AG10803 (cell line): ENCODE measurements around the gene CMIP.

Source experiments
- DNase-seq: peaks from one replicate; pipeline ENCODE4 v3.0.0; 2010; ENCODE audit warnings: low read depth
- H3K4me3 ChIP-seq: 2 replicates; pipeline ENCODE4 v1.5.1; 2011; ENCODE audit warnings: mild to moderate bottlenecking, low read length, control low read depth
- TF ChIP-seq, protein P1 (sequence below): conservative IDR thresholded peaks from 2 replicates; pipeline ENCODE4 v1.5.1; 2011; ENCODE audit warnings: mild to moderate bottlenecking, low read length, control low read depth, inconsistent platforms

CMIP gene

DNA sequence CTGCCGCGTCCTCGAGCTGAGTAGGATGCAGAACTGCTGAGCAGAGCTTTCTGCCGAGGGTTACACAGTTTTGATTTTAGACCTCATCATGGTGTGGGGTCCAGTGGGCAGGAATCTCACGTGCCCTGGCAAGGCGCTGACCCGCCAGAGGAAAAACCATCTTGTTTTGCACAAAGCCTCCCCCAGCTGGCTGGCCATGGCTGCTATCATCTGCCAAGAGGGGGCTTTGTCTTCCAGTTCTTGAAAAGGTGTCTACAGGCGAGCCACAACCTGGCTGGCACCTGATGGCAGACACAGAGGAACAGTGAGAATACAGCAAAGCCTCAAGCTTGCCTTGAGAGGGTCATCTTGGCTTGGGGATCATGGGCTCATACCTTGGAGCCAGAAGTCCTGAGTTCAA, 118.3 kb downstream of the CMIP start:
- TF ChIP-seq, protein P1, sequence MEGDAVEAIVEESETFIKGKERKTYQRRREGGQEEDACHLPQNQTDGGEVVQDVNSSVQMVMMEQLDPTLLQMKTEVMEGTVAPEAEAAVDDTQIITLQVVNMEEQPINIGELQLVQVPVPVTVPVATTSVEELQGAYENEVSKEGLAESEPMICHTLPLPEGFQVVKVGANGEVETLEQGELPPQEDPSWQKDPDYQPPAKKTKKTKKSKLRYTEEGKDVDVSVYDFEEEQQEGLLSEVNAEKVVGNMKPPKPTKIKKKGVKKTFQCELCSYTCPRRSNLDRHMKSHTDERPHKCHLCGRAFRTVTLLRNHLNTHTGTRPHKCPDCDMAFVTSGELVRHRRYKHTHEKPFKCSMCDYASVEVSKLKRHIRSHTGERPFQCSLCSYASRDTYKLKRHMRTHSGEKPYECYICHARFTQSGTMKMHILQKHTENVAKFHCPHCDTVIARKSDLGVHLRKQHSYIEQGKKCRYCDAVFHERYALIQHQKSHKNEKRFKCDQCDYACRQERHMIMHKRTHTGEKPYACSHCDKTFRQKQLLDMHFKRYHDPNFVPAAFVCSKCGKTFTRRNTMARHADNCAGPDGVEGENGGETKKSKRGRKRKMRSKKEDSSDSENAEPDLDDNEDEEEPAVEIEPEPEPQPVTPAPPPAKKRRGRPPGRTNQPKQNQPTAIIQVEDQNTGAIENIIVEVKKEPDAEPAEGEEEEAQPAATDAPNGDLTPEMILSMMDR, result no peak
- no peak overlapping the region for H3K4me3 ChIP-seq
- DNase-seq, result no peak

DNA sequence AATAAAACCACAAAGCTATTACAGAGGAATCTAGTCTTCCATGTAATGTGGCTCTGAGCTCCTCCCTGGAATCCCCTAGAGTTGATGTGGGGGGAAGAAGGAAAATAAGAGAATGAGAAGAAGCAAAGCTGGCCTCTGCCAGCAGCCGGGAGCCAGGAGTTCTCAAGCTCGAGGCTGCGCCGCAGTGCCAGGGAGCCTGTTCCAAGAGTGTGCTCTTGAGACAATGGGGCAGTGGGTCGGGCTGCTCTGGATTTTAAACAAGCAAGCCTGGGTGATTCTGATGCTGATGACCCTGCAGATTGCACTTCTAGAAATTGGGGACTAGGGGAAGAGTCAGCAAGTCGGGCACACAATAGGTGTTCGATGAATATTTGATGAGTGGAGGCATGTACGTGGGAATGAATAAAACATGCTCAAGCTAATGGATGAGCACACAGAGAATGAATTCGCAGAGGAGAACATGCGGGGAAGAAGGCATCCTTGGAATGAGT, 119.9 kb downstream of the CMIP start:
- TF ChIP-seq, protein P1, result no peak
- peak; percentile 39 for DNase-seq
- no peak overlapping the region for H3K4me3 ChIP-seq

DNA sequence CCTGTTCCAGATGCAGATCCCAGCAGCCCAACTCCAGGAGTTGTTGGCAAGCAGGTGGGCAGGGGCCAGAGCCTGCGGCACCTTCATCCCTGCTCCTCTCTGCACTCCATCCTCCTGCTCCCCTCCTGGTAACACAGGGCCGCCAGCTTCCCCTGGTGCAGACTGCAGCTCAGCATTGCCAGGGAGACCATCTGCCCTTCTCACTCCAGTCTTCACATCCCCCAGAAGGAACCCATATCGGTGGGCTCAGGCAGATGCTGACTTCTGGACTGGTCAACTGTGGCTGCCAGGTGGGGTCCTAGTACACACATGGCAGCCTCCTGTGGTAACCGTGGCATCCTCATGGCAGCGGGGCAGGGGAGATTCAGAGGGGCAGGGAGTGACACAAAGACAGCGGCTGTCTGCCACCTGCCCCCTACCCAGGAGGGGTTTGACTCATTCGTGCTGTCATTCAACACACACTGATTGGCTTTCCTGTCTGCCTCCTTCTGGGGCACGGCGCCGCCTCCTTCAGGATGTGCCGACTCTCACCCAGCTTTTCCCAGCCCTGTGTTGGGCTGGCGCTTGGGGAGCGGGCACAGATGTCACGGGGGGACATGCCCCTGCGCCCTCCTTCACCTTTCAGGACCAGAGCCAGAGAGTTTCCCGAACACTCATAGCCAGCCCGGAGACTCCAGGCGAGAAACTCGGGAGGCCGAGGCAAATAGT, 120.9 kb downstream of the CMIP start:
- no peak for DNase-seq
- TF ChIP-seq, protein P1, result no peak
- H3K4me3 ChIP-seq, result no peak overlapping the region

DNA sequence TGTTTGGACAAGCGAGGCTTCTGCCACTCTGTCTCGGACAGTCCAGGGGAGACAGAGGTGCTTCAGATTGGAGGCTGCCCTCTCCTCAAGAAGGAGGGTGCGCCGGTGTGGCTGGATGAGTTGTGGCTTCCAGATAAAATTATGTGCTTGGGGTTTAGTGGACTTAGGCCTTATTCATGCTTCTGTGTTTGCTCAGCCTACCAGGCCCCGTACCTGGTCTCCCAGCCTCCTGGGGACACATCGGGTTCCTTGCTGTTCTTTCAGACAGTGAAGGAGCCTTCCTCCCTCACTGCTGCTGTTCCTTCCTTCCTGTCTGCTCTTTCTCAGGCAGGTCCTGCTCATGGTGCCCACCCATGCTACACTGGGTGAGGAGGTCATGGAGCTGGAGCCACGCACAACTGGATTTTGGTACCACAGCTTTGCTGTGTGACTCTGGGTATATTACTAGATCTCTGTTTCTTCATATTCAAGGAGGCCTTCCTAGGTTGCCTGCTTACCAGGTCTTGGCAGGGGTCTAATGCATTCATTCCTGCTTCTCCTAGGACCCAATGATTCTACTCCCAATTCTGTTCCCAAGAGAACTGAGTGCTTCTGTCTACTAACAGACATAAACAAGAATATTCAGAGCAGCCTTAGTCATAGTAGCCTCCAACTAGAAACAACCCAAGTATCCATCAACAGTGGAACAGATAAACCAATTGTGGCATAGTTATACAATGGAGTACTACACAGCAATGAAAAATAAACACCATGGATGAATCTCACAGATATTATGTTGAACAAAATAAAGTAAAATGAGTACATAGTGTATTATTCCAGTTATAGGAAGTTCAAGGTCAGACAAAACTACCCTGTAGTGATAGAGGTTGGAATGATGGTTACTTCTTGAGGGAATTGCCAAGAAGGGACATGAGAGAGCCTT, 121.7 kb downstream of the CMIP start:
- TF ChIP-seq, protein P1, result no peak
- DNase-seq, result no peak
- no peak overlapping the region for H3K4me3 ChIP-seq

DNA sequence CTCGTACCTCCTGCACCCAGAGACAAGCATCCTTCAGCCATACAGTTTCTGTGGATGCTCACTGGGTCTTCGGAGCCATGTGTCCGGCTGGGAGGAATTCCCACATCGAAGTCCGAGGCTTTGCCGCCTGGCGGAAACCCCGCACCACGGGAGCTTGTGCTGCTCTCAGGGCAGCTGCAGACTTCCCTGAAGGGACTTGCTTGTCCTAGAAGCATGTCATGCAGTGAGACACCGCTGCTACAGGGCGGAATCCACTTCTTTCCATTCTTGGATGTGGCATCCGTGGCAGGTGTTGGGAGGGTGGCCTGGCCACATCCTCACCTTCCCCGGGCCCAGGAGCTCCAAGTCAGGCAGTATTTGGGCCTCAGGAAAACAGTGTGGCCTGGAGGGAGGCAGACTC, 122.5 kb downstream of the CMIP start:
- DNase-seq, result no peak
- TF ChIP-seq, protein P1, result no peak
- H3K4me3 ChIP-seq, result no peak overlapping the region

DNA sequence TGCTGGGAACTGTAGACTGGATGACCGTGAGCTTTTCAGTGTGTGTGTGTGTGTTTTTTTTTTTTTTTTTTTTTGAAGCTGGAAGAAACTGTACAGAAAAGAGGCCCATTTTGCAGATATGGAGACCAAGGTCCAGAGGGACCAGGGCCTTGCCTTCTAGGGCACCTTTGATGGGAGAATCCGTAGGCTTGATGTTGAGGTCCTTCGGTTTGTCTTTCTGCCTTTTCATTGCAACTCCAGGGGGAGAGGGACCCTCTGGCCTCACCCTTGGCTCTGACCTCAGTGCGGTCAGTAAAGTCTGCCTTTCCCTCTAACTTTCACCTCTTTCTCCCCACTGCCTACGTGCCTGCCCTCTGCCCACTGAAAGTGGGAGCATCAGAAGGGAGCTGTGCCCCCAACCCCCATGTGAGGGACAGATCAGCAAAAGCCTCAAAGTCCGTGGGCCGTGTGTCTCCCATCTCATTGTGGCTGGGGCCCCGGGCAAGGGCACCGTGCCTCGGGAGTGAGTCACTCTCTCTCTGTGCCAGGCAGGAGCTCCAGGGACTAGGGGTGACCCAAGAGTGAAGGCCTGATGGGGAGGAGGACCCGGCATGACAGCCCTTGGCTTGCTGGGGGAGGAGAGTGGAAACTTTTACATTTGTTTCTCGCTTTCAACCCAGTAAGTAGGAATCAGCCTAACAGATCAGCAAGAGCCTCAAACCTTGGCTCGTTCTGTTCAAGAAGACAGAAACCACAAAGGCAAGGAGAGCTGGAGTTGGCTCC, 123.6 kb downstream of the CMIP start:
- TF ChIP-seq, protein P1, result no peak
- H3K4me3 ChIP-seq, result no peak overlapping the region; the same call in 1 of the 2 replicates
- peak; percentile 75 for DNase-seq
